ENCODE results near the gene CANT1. TPM values are rescaled to one million over a fixed set of nuclear protein-coding genes. Genes with fewer than 3 reads are reported as not detected.

Gene CANT1
- total and polyA plus RNA-seq, 8 donors: 16.6 to 151 (median 40.7) TPM

GRCh38 chr17:79027925-79028491 is 18.4 kb upstream of the CANT1 start:
- peaks cover 50 to 68% (median 54%) of the 10 kb centered on the region in 4 donors for H3K4me1 ChIP-seq
- H3K36me3 ChIP-seq: no peaks in the 10 kb centered on the region
- H3K27ac ChIP-seq: peak overlapping the region in 3 of 5 donors; percentile 4 to 62 (median 33)
- H3K27me3 ChIP-seq: peaks cover 0 to 70% (median 20%) of the 10 kb centered on the region in 3 donors
- intact Hi-C loops (cut with DNase I; ENCODE audit: low total_unique reads): no loop called here
- WGBS, 5 donors: 17 to 30% (median 19%) methylated on average over 13 to 16 of the region's 16 CpGs
- no peak overlapping the region for H3K4me3 ChIP-seq
- no peaks in the 10 kb centered on the region for H3K9me3 ChIP-seq
- DNase-seq: no peak
- TF ChIP-seq, protein P1, sequence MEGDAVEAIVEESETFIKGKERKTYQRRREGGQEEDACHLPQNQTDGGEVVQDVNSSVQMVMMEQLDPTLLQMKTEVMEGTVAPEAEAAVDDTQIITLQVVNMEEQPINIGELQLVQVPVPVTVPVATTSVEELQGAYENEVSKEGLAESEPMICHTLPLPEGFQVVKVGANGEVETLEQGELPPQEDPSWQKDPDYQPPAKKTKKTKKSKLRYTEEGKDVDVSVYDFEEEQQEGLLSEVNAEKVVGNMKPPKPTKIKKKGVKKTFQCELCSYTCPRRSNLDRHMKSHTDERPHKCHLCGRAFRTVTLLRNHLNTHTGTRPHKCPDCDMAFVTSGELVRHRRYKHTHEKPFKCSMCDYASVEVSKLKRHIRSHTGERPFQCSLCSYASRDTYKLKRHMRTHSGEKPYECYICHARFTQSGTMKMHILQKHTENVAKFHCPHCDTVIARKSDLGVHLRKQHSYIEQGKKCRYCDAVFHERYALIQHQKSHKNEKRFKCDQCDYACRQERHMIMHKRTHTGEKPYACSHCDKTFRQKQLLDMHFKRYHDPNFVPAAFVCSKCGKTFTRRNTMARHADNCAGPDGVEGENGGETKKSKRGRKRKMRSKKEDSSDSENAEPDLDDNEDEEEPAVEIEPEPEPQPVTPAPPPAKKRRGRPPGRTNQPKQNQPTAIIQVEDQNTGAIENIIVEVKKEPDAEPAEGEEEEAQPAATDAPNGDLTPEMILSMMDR (IDR thresholded peaks at IDR 0.05): no peak
- no peak for TF ChIP-seq POLR2A (IDR thresholded peaks at IDR 0.05)
- TF ChIP-seq EP300 (IDR thresholded peaks at IDR 0.05): no peak
- TF ChIP-seq POLR2AphosphoS5 (IDR thresholded peaks at IDR 0.05): no peak

DNA sequence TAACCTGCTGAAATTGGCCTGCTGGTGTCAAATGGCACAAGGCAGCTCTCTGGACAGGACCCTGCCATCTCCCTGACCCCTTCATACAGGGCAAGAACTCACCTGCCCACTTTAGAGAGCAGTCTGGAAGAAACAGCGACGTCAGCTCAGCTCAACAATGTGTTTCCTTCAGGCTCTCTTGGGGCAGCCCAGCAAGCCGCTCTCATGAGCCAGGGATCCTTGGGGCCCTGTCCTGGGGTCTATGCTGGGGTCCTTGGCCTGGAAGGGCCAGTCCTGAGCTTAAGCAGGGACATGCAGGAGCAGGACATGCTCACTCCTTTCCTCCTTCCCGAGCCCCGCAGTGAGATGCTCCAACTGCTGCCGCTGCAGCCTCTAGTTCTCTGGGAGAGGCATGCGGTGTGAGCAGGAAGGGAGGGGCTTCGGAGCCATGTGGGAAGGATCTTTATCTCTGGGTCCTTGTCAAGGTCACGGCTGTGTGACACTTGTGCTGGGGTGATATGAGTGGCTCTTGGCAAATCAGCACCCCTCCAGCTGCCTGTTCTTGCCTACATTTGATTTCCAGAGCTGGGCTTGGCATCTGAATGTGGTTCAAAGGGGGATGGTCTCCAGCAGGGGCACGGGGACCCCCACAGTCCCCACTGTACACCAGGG is 17.8 kb upstream of the CANT1 start:
- 44 to 59% (median 53%) methylated on average over 4 to 10 of the region's 10 CpGs for WGBS, 5 donors
- Histone ChIP-seq H3K4me1 (peaks cover 55 to 73% (median 59%) of the 10 kb centered on the region in 4 donors), H3K27ac (peak overlapping the region in 4 of 5 donors; percentile 4 to 62 (median 30)), H3K4me3 (peak overlapping the region in 1 of 4 donors; percentile 13), H3K36me3 (no peaks in the 10 kb centered on the region), H3K9me3 (no peaks in the 10 kb centered on the region), H3K27me3 (peaks cover 0 to 70% (median 20%) of the 10 kb centered on the region in 3 donors)
- intact Hi-C loops (cut with DNase I; ENCODE audit: low total_unique reads): no loop called here
- peak in 1 of 2 donors; percentile 49 for DNase-seq
- TF ChIP-seq EP300 (IDR thresholded peaks at IDR 0.05): no peak
- TF ChIP-seq POLR2AphosphoS5 (IDR thresholded peaks at IDR 0.05): no peak

DNA sequence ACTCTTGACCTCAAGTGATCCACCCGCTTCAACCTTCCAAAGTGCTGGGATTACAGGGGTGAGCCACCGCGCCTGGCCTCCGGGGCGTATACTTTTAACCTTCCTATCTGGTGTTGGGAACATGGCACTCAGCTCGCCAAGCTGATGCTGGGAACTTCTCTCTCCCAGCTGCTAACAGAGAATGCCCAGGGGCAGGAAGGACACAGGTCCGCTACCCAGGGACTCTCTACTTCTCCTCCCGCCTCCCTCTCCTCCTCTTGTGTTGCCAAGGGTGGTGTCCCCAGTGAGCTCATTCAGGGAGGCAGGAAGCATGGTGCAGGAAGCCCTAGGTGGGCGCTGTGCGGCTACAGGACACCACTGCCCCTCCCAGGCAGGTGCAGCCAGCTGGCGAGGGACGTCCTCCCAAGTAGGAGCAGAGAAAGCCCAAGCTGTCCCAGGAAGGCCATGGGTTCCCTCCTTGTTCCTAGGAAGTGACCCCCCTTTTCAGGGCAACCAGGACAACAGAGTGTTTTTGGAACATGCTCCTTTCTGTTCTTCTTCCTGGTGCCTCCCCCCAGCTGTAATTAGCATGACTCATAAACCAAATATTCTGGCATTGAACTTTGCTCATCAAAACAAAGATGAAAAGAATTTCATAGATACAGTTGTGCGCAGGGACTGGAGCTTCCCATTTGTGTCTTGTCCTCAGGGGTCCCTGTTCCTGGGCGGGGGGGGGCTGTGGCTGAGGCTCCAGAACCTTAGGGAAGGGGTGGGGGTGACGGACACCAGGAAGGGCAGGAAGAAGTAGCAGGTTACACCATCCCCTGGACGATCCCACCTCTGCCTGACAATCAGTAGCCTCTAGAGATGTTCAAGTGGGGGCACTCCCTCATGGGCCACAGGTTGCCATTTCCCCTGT is 17.1 kb upstream of the CANT1 start:
- H3K9me3 ChIP-seq: no peaks in the 10 kb centered on the region
- intact Hi-C loops (cut with DNase I; ENCODE audit: low total_unique reads): no loop called here
- DNase-seq: peak; percentile 24 to 46
- TF ChIP-seq, protein P1 (IDR thresholded peaks at IDR 0.05): no peak
- peak in 1 of 3 donors; percentile 24 for TF ChIP-seq POLR2AphosphoS5 (IDR thresholded peaks at IDR 0.05)
- 63 to 82% (median 70%) methylated on average over 15 to 16 of the region's 16 CpGs for WGBS, 5 donors
- H3K27me3 ChIP-seq: peaks cover 0 to 67% (median 20%) of the 10 kb centered on the region in 3 donors
- peak overlapping the region in 1 of 4 donors; percentile 13 for H3K4me3 ChIP-seq
- peaks cover 62 to 81% (median 66%) of the 10 kb centered on the region in 4 donors for H3K4me1 ChIP-seq
- peak overlapping the region in 3 of 5 donors; percentile 31 to 62 (median 33) for H3K27ac ChIP-seq
- no peaks in the 10 kb centered on the region for H3K36me3 ChIP-seq

DNA sequence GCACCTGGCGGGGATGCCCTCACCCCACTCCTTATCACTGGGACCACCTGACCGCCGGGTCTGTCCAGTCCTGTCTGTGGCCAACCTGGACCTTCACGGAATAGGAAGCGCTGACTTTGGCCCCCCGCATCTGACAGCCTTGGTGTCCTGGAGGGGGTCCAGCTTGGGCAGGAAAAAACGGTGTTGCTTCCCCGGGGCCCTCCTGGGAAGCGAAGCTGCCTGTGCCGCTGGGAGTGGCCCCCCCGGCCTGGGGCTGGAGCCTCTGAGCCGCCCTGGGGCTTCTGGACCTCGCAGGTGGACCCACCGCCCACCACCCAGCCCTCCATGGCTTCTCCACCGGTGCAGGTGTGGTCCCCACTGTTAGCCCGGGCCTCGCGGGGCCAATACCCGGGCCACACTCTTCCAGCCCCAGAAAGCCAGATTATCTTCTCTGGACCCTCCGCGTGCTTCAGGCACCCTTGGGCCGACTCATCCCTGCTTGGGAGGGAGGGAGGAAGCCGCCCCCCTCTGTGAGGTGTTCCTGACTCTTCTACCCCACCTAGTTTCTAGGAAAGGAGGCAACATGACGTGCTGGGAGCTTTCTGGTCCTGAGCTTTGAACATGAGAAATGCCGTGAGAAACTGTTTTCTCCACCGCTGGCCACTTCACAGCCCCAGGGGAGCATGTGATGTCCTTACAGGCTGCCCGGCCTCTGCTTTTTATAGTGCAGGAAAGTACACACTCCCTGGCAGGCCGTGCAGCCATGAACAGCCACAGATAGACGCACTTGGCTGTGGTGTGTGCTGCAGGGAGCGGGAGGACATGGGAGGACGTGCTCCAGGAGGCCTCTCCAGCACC is 15.6 kb upstream of the CANT1 start:
- H3K27ac ChIP-seq: peak overlapping the region; percentile 24 to 80 (median 75)
- no peaks in the 10 kb centered on the region for H3K9me3 ChIP-seq
- H3K4me3 ChIP-seq: peak overlapping the region; percentile 49 to 65 (median 60)
- H3K4me1 ChIP-seq: peaks cover 73 to 96% (median 78%) of the 10 kb centered on the region in 4 donors
- no peaks in the 10 kb centered on the region for H3K36me3 ChIP-seq
- TF ChIP-seq POLR2A (IDR thresholded peaks at IDR 0.05): no peak
- peak in 2 of 3 donors; percentile 16 to 24 for TF ChIP-seq POLR2AphosphoS5 (IDR thresholded peaks at IDR 0.05)
- intact Hi-C loops (cut with DNase I; ENCODE audit: low total_unique reads): no loop called here
- peaks cover 0 to 67% (median 20%) of the 10 kb centered on the region in 3 donors for H3K27me3 ChIP-seq
- WGBS, 5 donors: 42 to 55% (median 47%) methylated on average over 15 to 31 of the region's 31 CpGs
- peak in 1 of 2 donors; percentile 43 for DNase-seq

Data from stomach (tissue), 9 donors.